ENCODE measurements around the gene KNCN. TPM values are rescaled to one million over a fixed set of nuclear protein-coding genes. Genes with fewer than 3 reads are reported as not detected.

KNCN gene
- total RNA-seq, 1 donor from 2014 or later: not detected

- peaks cover 31% of the 10 kb centered on the region for H3K27me3 Mint-ChIP-seq
Measured at GRCh38 chr1:46510341-46510997, 41.0 kb downstream of the KNCN start.

GRCh38 chr1:46508757-46509156, 42.7 kb downstream of the KNCN start:
- Mint-ChIP-seq H3K9me3 (no peaks in the 10 kb centered on the region), H3K27me3 (peaks cover 29% of the 10 kb centered on the region), H3K36me3 (ENCODE audit: low read depth) (no peaks in the 10 kb centered on the region), H3K4me1 (no peaks in the 10 kb centered on the region), H3K4me3 (no peak overlapping the region), H3K27ac (no peak overlapping the region)
- intact Hi-C loops (cut with micrococcal nuclease): no loop called here
- DNase-seq (no peak), ATAC-seq (ENCODE audit: low read depth) (no peak)
- ChIA-PET CTCF (no interaction called here), POLR2A (no interaction called here)
- no peak for TF ChIP-seq CTCF (IDR thresholded peaks at IDR 0.05)

More at GRCh38 chr1:46510341-46510997, 41.0 kb downstream of the KNCN start:
- ChIA-PET CTCF (no interaction called here), POLR2A (no interaction called here)
- Mint-ChIP-seq H3K9me3 (no peaks in the 10 kb centered on the region), H3K4me1 (no peaks in the 10 kb centered on the region), H3K36me3 (ENCODE audit: low read depth) (no peaks in the 10 kb centered on the region), H3K27ac (no peak overlapping the region), H3K4me3 (no peak overlapping the region)
- ATAC-seq (ENCODE audit: low read depth) (no peak), DNase-seq (no peak)
- intact Hi-C loops (cut with micrococcal nuclease): no loop called here
- TF ChIP-seq CTCF (IDR thresholded peaks at IDR 0.05): no peak

- no peaks in the 10 kb centered on the region for H3K9me3 Mint-ChIP-seq
- intact Hi-C loops (cut with micrococcal nuclease): no loop called here
- ChIA-PET POLR2A (no interaction called here), CTCF (no interaction called here)
- H3K36me3 Mint-ChIP-seq (ENCODE audit: low read depth): no peaks in the 10 kb centered on the region
- no peak overlapping the region for H3K4me3 Mint-ChIP-seq
- DNase-seq: no peak
- H3K27me3 Mint-ChIP-seq: peaks cover 31% of the 10 kb centered on the region
- no peak for TF ChIP-seq CTCF (IDR thresholded peaks at IDR 0.05)
- no peaks in the 10 kb centered on the region for H3K4me1 Mint-ChIP-seq
- H3K27ac Mint-ChIP-seq: no peak overlapping the region
- no peak for ATAC-seq (ENCODE audit: low read depth)
Measured at GRCh38 chr1:46506470-46507219, 44.8 kb downstream of the KNCN start.

GRCh38 chr1:46503421-46503820, 48.0 kb downstream of the KNCN start:
- intact Hi-C loops (cut with micrococcal nuclease): no loop called here

More at GRCh38 chr1:46503421-46503820, 48.0 kb downstream of the KNCN start:
- Mint-ChIP-seq H3K4me1 (no peaks in the 10 kb centered on the region), H3K4me3 (no peak overlapping the region), H3K9me3 (no peaks in the 10 kb centered on the region), H3K27me3 (peaks cover 32% of the 10 kb centered on the region), H3K27ac (no peak overlapping the region), H3K36me3 (ENCODE audit: low read depth) (no peaks in the 10 kb centered on the region)
- ChIA-PET CTCF (no interaction called here), POLR2A (no interaction called here)
- TF ChIP-seq CTCF (IDR thresholded peaks at IDR 0.05): no peak
- no peak for ATAC-seq (ENCODE audit: low read depth)
- DNase-seq: no peak

Data from activated B cell treated with CpG ODN at 0.5 μM for 24 hours (primary cell).